Putamen (tissue), 1 donor: ENCODE results near the gene SINHCAF.

ENCODE experiments used
- DNase-seq: peaks from one replicate; pipeline ENCODE4 v3.0.0-alpha.2; 2016; ENCODE audit warnings: low spot score

The SINHCAF gene

GRCh38 chr12:31331242-31331641 lies 5.3 kb upstream of the SINHCAF start:
- no peak for DNase-seq

DNA sequence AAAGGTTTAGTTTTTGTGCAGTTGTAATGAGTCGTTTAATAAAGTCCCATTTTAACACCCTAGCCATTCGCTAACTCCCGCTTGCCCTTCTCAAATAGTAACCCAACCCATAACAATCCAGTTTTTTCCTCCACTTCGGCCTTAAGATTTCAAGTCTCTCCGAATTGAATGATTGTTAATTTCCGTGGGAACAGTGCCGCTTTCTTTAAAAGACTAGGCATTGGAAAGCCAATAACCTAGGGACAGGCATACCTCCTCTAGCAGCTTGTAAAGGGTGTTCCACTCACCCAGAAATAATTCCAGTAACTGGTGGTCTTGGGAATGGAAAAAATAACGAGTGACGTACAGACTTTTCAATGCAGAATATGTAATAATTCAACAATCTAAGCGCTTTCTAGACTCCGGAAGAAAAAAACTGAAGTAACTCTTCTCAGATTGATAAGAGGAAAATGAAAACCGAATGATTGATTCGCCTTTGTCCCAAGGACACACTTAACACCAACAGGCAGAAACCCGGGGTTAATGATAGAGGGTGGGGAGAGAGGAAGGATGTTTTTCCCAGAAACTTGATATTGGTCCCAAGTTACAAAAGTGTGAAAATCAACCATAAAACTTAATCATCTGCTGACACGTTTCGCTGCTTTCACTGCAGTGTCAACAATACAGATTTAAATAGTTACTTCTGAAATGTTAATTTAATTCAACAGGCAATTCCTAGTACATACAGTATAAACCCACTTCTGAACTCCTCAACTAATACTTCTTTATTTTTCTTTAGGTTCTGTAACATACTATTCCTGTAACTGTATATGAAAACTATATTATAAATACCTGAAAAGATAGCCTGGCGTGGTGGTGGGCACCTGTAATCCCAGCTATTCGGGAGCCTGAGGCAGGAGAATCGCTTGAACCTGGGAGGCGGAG lies 1.0 kb upstream of the SINHCAF start:
- no peak for DNase-seq

GRCh38 chr12:31325524-31325875 lies 450 bp downstream of the SINHCAF start:
- DNase-seq: no peak

- DNase-seq: no peak
Measured at GRCh38 chr12:31324845-31325523, 966 bp downstream of the SINHCAF start.

DNA sequence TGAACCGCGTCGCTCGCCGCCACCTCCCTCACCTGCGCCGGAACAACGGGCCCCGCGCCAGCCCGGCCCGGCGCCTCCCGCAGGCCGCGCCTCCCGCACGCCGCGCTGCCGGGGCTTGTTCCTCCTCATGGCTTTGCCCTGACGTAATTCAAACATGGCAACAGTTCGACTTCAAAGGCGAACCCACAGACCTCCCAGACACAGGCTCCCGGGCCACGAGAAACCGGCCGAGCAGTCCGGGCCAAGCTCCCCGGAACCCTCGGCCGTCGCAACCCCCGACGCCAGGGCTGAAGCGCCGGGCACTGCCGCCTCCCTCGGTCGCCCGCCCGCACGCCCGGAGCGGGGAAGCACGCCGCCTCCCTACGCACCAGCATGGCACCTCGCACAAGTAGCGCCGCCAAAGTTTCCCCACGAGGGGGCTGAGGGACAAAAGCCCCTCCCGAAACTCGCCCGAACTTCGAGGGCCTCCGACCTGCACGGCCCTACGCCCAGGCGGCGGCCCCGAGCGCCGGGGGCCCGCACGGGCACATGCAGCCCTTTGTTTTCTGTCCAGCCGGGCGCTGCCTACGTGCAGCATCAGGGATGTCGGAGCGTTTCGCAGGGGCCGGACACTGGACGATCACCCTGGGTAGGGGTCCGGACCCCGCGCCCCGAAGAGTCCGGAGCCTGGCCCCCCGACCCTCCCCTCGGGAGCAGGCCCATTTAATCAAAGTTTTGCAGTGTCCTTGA lies 1.7 kb downstream of the SINHCAF start:
- peak; percentile 54 for DNase-seq

GRCh38 chr12:31323391-31324115 lies 2.4 kb downstream of the SINHCAF start:
- no peak for DNase-seq

DNA sequence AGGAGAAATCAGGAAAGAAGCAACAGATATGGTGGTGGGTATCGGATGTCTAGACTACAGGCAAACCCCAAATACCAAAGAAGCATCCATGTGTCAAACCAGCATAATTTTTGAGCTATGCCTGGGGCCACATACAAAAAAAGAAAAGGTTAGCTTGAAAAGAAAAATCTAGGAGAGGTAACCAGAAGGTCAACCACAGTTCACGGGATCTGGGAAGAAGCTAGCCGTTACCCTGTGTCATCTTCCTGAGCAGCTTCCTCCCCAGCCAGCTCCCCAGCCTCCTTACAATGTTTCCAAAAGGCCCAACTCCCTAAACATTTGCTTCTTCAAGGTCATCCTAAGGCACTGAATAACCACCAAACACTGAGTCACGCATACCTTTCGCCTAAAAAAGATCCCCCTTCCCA lies 3.1 kb downstream of the SINHCAF start:
- DNase-seq: no peak

DNA sequence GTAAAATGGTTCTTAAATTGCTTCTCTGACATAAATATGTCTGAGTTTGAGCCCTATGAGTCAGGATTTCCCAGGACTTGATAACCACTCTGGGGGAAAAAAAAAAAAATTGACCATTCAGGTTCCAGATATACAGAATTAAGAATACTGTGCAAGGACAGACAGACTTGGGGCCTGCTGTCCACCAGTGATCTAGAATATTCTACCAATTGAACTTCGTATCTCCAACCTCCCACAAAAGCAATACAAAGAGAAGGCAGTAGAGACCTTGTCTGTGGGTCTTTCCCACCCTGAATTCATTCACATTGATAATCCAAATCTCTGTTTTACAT lies 4.1 kb downstream of the SINHCAF start:
- no peak for DNase-seq

DNA sequence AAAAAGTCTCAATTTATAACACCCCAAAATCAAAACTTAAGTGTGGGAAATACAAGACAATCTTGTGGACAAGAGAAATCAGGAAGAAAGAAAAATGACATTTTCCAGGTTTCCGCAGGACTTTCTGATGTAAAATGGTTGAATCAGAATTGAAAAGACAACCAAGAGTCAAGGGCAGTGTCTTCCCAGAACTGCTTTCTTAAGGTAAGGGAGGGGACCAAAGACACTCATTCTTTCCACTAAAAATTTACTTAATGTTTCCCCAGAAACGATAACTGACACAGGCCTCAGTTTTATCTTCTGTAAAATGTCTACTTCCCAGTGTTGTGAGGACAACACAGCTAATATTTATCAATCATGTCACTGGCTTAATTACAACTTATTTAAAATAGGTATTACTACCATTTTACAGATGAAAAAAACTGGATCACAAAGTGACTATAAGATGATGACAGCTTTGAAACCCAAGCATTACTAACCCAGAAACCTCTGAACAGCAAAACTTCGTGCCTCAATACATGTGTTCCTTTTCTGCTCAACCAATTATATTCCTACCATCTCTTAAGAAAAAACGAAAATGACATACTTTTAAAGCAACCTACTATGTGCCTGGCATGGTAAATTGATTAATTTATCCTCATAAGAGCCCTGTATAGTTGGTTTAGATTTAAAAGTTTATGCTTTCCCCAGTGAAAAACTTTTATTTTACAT lies 4.6 kb downstream of the SINHCAF start:
- DNase-seq: no peak

GRCh38 chr12:31318657-31319269 lies 7.2 kb downstream of the SINHCAF start:
- DNase-seq: no peak

- no peak for DNase-seq
Measured at GRCh38 chr12:31317471-31318395, 8.2 kb downstream of the SINHCAF start.

GRCh38 chr12:31316891-31317290 lies 9.1 kb downstream of the SINHCAF start:
- no peak for DNase-seq

- DNase-seq: no peak
Measured at GRCh38 chr12:31315784-31316465, 10.0 kb downstream of the SINHCAF start.

GRCh38 chr12:31315044-31315715 lies 10.8 kb downstream of the SINHCAF start:
- no peak for DNase-seq

DNA sequence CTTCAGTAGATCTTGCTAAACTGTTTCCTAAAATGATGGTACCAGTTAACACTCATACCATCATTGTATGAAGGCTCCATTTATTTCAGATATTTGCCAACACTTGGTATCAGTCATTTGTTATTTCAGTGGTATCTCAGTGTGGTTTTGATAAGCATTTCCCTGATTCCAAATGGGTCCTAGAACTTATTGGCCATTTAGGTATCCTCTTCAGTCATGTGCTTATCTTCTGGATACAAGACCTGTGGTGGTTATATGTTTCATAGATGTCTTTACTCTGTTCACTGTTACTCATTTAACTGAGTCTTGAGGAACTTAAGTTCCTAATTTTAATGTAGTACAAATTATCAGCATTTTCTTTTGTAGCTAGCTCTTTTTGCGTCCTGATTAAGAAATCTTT lies 13.5 kb downstream of the SINHCAF start:
- DNase-seq: no peak

- DNase-seq: no peak
Measured at GRCh38 chr12:31311634-31312258, 14.2 kb downstream of the SINHCAF start.

DNA sequence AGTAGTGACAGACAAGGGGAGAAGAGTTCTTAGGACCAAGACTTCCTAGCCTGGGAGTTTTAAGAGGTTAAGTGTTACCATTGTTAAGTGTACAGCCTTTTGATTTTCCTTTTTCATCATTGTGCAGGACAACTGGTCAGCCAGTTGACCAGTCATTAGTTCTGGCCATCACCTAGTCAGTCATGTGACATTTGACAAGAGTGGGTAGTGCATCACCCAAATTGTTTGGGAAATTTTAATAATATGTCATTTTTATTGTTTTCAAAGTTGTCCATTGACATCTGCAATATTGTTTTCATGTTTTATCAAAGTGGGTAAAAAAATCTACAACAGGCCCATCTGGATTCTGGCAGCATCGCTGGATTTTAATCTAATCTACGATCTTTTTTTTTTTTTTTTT lies 15.5 kb downstream of the SINHCAF start:
- DNase-seq: no peak

- no peak for DNase-seq
Measured at GRCh38 chr12:31309279-31309678, 16.7 kb downstream of the SINHCAF start.
